ENCODE data around the gene CCRL2. TPM values are rescaled to one million over a fixed set of nuclear protein-coding genes. Genes with fewer than 3 reads are reported as not detected.
A peak's percentile ranks its signal among the peaks of the same experiment; 100 is the strongest.

The CCRL2 gene
- total and polyA plus RNA-seq, 9 of the 15 experiments (the other 6 are each of a cell fraction or from before 2014, with no cell fraction given), result 3.4 to 5.7 (median 4.0) TPM

DNA sequence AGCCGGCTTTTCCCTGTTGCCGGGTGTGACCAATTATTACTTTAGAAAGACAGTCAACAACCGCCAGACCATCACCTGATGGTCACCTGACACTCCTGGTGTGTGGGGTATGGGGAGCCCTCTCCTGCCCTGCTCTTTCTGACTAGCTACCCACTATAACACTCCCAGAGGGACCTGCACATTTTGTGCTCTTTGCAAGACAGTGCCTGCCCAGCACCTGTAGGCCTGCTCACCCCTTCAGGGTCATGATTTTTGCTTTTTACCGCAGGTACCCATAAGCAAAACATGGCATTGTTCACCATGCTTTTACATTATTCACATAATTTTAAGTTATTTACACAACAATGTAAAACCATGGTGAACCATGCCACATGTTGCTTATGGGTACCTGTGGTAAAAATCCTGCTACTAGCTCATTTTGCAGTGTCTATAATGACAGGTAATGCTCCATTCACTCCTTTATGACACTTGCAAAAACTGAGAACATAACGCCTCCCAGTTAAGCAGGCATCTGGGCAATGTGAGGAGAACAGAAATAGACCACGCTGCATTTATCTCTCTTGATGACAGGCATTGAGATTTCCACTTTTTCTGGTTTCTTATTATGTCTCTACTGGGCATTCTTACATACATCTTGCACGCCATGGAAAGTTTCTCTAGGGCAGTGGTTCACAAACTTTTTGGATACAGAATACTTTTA is 9.9 kb downstream of the CCRL2 start (continued):
- TF ChIP-seq, protein P1, sequence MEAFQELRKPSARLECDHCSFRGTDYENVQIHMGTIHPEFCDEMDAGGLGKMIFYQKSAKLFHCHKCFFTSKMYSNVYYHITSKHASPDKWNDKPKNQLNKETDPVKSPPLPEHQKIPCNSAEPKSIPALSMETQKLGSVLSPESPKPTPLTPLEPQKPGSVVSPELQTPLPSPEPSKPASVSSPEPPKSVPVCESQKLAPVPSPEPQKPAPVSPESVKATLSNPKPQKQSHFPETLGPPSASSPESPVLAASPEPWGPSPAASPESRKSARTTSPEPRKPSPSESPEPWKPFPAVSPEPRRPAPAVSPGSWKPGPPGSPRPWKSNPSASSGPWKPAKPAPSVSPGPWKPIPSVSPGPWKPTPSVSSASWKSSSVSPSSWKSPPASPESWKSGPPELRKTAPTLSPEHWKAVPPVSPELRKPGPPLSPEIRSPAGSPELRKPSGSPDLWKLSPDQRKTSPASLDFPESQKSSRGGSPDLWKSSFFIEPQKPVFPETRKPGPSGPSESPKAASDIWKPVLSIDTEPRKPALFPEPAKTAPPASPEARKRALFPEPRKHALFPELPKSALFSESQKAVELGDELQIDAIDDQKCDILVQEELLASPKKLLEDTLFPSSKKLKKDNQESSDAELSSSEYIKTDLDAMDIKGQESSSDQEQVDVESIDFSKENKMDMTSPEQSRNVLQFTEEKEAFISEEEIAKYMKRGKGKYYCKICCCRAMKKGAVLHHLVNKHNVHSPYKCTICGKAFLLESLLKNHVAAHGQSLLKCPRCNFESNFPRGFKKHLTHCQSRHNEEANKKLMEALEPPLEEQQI (IDR thresholded peaks at IDR 0.05), result no peak
- TF ChIP-seq ZNF134 (CRISPR knock-in tag; conservative IDR thresholded peaks at IDR 0.05) (no peak), HDAC8 (tag; IDR thresholded peaks at IDR 0.05) (no peak), ZNF143 (CRISPR knock-in tag; IDR thresholded peaks at IDR 0.05) (no peak), GABPB1 (CRISPR knock-in tag; IDR thresholded peaks at IDR 0.05) (0 out of 2 replicates have a peak, but pooled peaks have one; percentile 22)
- TF ChIP-seq, protein P2, sequence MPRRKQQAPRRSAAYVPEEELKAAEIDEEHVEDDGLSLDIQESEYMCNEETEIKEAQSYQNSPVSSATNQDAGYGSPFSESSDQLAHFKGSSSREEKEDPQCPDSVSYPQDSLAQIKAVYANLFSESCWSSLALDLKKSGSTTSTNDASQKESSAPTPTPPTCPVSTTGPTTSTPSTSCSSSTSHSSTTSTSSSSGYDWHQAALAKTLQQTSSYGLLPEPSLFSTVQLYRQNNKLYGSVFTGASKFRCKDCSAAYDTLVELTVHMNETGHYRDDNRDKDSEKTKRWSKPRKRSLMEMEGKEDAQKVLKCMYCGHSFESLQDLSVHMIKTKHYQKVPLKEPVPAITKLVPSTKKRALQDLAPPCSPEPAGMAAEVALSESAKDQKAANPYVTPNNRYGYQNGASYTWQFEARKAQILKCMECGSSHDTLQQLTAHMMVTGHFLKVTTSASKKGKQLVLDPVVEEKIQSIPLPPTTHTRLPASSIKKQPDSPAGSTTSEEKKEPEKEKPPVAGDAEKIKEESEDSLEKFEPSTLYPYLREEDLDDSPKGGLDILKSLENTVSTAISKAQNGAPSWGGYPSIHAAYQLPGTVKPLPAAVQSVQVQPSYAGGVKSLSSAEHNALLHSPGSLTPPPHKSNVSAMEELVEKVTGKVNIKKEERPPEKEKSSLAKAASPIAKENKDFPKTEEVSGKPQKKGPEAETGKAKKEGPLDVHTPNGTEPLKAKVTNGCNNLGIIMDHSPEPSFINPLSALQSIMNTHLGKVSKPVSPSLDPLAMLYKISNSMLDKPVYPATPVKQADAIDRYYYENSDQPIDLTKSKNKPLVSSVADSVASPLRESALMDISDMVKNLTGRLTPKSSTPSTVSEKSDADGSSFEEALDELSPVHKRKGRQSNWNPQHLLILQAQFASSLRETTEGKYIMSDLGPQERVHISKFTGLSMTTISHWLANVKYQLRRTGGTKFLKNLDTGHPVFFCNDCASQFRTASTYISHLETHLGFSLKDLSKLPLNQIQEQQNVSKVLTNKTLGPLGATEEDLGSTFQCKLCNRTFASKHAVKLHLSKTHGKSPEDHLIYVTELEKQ (CRISPR knock-in tag; IDR thresholded peaks at IDR 0.05), result no peak
- TF ChIP-seq, protein P3, sequence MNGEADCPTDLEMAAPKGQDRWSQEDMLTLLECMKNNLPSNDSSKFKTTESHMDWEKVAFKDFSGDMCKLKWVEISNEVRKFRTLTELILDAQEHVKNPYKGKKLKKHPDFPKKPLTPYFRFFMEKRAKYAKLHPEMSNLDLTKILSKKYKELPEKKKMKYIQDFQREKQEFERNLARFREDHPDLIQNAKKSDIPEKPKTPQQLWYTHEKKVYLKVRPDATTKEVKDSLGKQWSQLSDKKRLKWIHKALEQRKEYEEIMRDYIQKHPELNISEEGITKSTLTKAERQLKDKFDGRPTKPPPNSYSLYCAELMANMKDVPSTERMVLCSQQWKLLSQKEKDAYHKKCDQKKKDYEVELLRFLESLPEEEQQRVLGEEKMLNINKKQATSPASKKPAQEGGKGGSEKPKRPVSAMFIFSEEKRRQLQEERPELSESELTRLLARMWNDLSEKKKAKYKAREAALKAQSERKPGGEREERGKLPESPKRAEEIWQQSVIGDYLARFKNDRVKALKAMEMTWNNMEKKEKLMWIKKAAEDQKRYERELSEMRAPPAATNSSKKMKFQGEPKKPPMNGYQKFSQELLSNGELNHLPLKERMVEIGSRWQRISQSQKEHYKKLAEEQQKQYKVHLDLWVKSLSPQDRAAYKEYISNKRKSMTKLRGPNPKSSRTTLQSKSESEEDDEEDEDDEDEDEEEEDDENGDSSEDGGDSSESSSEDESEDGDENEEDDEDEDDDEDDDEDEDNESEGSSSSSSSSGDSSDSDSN (IDR thresholded peaks at IDR 0.05; ENCODE audit: borderline replicate concordance in 1 of 2, low read depth in 2 of 2, low read length in 2 of 2), result no peak
